Amniotic stem cell (primary cell): Measurements from ENCODE around the gene PDGFC.

Source experiments
- DNase-seq: peaks from one replicate; lab custom pipeline; 2025; lab: John Stamatoyannopoulos, UW

PDGFC gene, protein sequence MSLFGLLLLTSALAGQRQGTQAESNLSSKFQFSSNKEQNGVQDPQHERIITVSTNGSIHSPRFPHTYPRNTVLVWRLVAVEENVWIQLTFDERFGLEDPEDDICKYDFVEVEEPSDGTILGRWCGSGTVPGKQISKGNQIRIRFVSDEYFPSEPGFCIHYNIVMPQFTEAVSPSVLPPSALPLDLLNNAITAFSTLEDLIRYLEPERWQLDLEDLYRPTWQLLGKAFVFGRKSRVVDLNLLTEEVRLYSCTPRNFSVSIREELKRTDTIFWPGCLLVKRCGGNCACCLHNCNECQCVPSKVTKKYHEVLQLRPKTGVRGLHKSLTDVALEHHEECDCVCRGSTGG

DNA sequence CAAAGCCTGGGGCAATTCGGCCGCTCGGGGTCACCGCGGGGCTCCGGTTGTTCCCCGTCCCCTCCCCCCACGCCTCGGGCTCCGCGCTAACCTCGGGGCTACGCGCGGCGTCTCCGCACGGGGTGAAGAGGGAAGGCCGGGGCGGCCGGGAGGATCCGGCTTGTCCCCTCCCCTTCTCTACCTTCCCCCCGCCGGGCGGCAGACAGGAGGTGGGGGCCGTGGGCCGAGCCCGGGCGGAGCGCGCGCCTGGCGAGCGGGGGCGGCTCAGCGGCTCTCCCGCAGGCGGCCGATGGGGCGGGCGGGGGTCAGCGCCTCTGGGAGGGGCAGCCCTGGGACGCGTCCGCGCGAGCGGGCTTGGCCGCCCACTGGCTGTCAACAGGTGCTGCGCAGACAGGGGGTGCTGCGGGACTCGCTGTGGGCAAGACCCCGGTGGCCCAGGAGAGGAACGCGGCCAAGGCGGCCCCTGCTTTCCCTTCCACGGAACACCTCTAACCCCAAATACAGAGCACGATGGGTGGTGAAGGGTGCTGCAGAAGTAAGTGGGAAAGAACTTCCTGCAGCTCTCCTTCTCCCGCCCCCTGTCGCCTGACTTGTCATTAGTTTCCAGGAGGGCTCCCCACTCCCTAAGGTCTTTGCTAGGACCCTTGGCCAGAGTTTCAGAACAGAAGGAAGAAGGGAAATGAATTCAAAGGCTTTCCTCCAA lies at the start of gene PDGFC:
TSS of gene PDGFC (minus strand) at position 124 of the 703 bp plus-strand sequence. CDS start 896 bp downstream, outside the sequence.
- DNase-seq, result no peak

GRCh38 chr4:157020882-157021281 lies 49.3 kb upstream of the PDGFC start:
- DNase-seq, result no peak

DNA sequence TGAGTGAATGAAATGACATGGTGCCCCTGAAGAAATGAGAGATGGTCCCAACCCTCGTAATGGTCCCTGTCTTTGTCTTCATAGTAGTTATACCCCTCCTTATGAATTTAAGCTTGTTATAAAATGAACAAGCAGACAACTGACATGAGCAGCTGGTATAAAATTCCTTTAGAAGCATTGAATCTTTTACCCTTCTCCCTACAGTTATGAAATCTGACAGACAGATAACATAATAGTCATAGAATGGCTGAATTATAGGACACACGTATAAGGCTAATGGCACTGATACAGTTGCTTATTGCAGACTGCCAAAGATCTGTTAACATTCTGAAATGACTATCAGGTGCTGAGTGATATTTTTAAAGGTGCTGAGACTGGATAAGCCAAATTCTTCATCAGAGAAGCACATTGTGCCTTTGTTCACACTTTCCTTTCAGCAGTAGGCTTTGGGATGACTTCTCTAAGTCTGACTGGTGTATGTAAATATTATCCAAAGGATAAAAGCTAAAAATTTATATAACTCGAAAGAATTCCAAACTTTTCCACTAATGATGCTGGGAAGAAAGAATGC lies 47.4 kb upstream of the PDGFC start:
- no peak for DNase-seq

DNA sequence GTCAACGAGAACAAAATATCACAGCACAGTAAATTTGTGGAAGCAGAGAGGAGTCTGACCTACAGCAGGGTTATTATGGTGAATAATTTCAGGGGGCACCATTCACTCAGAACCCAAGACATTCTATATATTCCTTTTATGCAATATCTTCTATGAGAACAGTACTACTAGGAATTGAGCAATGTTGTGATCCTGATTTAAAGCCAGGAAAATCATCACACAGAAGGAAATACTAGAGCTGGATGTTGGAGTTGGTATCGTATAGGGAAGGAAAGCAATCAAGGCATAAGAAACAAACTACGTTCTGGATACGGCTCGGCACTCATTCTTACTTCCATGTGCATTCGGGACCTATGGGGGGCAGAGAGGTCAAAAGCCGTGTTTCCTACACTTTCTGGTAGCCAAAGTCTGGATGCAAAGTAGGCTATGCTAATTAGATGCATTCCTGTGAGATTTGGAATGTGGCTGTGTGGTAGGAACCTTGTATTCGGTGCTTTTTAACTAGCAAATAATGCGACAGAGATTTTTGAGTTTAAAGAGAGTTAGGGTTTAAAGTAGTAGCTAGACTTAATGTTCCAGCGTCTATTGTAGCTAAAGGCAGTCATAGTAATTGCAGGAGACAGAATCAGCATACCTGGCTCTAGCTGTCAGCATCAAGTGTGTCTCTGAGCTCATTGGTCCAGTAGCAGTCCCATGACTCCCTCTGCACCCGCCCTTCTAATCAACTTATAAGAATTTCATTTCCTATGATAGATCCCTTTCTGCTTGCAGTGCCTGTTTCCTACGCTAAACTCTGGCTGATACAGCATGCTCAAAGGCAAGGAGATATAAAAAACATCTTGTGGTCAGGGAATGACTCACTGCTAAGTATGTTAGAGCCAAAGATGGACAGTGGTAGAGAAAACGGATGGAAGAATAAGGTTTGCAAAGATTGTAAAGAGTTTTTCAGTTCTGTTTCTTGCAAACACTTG lies 43.3 kb upstream of the PDGFC start:
- peak; percentile 39 for DNase-seq

GRCh38 chr4:157013656-157014055 lies 42.1 kb upstream of the PDGFC start:
- no peak for DNase-seq

DNA sequence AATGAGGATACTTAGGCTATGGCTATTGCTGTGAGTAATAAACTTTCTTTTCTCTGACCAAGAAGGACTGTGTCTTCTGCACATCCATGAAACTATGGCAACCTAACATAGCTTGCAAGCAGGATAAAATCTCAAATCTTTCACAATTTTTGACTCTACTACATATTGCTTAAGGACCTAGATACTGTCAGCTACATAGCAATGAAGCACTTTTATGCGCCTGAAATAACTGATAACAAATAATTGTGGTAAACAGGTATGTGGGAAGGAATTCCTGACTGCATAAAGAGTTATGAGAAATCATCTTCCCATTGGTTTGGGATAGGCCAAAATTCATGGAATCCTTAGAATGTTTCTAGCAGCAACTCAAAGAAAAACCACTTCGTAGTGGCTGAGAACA lies 41.2 kb upstream of the PDGFC start:
- no peak for DNase-seq

GRCh38 chr4:157012296-157012695 lies 40.7 kb upstream of the PDGFC start:
- no peak for DNase-seq

GRCh38 chr4:157010630-157011029 lies 39.0 kb upstream of the PDGFC start:
- no peak for DNase-seq

GRCh38 chr4:157005831-157006230 lies 34.2 kb upstream of the PDGFC start:
- no peak for DNase-seq

- DNase-seq, result no peak
Observed at GRCh38 chr4:157005193-157005592, 33.6 kb upstream of the PDGFC start.

GRCh38 chr4:157004279-157005161 lies 32.9 kb upstream of the PDGFC start:
- DNase-seq, result no peak

DNA sequence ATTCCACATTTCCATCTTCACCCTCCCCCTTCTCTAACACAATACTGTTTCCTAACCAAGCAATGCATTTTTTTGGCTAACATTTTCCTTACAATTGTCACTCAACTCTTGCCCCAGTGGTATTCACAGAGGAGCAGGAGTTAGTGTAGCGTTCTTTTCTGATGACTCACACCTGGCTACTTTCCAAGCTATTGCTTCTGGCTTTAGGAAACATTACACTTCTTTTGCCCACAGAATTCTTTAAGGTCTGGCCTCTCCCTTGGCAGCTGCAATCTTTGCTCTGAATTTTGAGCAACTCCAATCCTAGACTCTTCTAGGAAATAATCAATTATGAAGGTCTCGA lies 27.5 kb upstream of the PDGFC start:
- peak; percentile 91 for DNase-seq

DNA sequence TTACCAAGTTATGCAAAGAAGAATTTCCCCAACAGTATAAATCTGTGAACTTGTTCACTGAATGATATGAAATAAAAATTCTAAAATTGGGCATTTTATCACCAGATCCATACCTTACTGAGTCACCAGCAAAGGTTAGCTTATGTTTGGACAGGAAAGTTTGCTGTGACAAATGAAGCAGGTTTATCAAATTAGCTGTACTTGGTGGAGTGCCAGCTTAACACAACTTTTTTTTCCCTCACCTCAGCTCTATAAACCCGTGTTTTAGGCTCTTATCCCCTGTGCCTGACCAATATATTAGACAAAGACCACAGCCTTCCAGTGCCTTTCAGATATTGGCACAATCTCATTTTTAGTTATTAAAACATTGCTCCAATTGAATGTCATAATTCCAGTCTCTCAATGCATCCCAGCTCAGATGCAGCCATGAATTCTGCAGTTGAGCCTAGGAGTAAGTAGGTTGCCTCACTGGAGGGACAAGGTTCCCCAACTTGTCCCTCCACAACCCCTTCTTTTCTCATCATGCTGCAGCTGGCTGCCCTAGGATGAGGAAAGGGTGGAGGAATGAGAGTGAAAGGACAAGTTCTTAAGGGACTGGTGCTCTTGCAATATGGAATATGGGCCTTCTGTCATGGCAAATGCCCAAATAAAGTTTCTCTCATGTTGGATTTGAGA lies 27.0 kb upstream of the PDGFC start:
- DNase-seq, result no peak

- no peak for DNase-seq
Observed at GRCh38 chr4:156992943-156993342, 21.3 kb upstream of the PDGFC start.

GRCh38 chr4:156991161-156991560 lies 19.6 kb upstream of the PDGFC start:
- DNase-seq, result no peak

- no peak for DNase-seq
Observed at GRCh38 chr4:156983366-156983765, 11.8 kb upstream of the PDGFC start.

DNA sequence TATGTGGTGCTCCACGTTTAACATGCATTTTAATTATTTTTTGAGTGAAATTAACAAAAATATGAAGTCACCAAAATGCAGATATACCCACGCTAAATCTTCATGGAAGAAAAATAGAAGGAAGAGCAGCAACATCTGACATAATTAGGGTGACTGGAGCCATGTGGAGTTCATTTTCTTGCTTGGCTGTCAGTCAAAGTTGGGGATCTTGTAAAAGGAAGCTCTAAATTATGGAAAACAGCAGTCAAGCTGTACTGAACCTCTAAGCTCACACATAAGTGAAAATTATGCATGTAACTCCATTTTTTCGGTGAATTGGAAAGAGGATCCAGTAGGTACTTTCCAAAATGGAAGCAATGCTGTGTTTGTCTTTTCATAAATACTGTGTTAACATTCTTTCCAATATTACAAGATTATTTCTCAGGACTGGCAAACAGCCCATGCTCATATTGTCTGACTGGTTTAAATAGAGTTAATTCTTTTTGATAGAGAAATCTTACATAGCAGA lies 9.7 kb upstream of the PDGFC start:
- no peak for DNase-seq

GRCh38 chr4:156977435-156978160 lies 6.0 kb upstream of the PDGFC start:
- DNase-seq, result no peak

- no peak for DNase-seq
Observed at GRCh38 chr4:156976147-156976546, 4.5 kb upstream of the PDGFC start.

DNA sequence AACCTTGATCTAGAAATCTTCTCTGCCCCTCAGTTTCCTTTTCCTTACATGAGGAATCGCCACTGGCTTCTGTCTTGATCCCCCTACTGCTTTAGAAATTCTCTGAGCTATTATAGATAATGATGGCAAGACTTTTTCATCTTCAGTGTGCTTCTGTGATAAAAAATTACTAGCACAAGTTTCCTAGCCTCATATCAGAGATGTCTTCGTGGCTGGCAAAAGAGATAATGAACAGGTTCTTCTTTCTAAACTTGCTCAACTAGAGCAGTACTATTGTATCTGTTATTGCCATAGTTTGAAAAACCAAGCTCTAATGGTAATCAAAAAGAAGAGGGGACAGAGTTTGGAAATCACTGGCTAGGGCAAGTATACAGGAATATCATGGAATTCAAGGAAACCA lies 4.1 kb upstream of the PDGFC start:
- DNase-seq, result no peak
